ENCODE measurements around the gene GH1. TPM values are rescaled to one million over a fixed set of nuclear protein-coding genes. Genes with fewer than 3 reads are reported as not detected.
"Not testable (repeated sequence)": the region's sequence is repeated elsewhere in the genome, so short reads cannot be mapped to it uniquely, and the experiment has no call there.

Gene GH1
- total RNA-seq, 1 donor from 2014 or later = not detected

- peak; percentile 94 for TF ChIP-seq CTCF (IDR thresholded peaks at IDR 0.05; ENCODE audit: unreplicated experiment)
- H3K27ac Mint-ChIP-seq (ENCODE audit: unreplicated experiment) = no peak overlapping the region
- H3K4me3 Mint-ChIP-seq (ENCODE audit: unreplicated experiment) = no peak overlapping the region
- peaks cover 10% of the 10 kb centered on the region for H3K4me1 Mint-ChIP-seq (ENCODE audit: unreplicated experiment)
- DNase-seq (ENCODE audit: low spot score) = peak; percentile 75
- H3K9me3 Mint-ChIP-seq (ENCODE audit: unreplicated experiment) = no peaks in the 10 kb centered on the region
- peaks cover 3% of the 10 kb centered on the region for H3K27me3 Mint-ChIP-seq (ENCODE audit: unreplicated experiment)
- H3K36me3 Mint-ChIP-seq (ENCODE audit: low read depth, unreplicated experiment) = no peaks in the 10 kb centered on the region
Observed at GRCh38 chr17:63919311-63919723, 678 bp upstream of the GH1 start.

GRCh38 chr17:63918305-63918704, 334 bp downstream of the GH1 start:
- H3K9me3 Mint-ChIP-seq (ENCODE audit: unreplicated experiment) = no peaks in the 10 kb centered on the region
- no peak overlapping the region for H3K27ac Mint-ChIP-seq (ENCODE audit: unreplicated experiment)
- peak; percentile 40 for DNase-seq (ENCODE audit: low spot score)
- H3K36me3 Mint-ChIP-seq (ENCODE audit: low read depth, unreplicated experiment) = no peaks in the 10 kb centered on the region
- no peak overlapping the region for H3K4me3 Mint-ChIP-seq (ENCODE audit: unreplicated experiment)
- H3K27me3 Mint-ChIP-seq (ENCODE audit: unreplicated experiment) = peaks cover 3% of the 10 kb centered on the region
- no peak for TF ChIP-seq CTCF (IDR thresholded peaks at IDR 0.05; ENCODE audit: unreplicated experiment)
- peaks cover 10% of the 10 kb centered on the region for H3K4me1 Mint-ChIP-seq (ENCODE audit: unreplicated experiment)

GRCh38 chr17:63917646-63918045, 993 bp downstream of the GH1 start:
- Mint-ChIP-seq H3K4me3 (ENCODE audit: unreplicated experiment) (no peak overlapping the region), H3K27ac (ENCODE audit: unreplicated experiment) (no peak overlapping the region), H3K27me3 (ENCODE audit: unreplicated experiment) (peaks cover 3% of the 10 kb centered on the region), H3K36me3 (ENCODE audit: low read depth, unreplicated experiment) (no peaks in the 10 kb centered on the region), H3K4me1 (ENCODE audit: unreplicated experiment) (peaks cover 10% of the 10 kb centered on the region), H3K9me3 (ENCODE audit: unreplicated experiment) (no peaks in the 10 kb centered on the region)
- no peak for TF ChIP-seq CTCF (IDR thresholded peaks at IDR 0.05; ENCODE audit: unreplicated experiment)
- DNase-seq (ENCODE audit: low spot score) = no peak

GRCh38 chr17:63917206-63917605, 1.4 kb downstream of the GH1 start:
- H3K9me3 Mint-ChIP-seq (ENCODE audit: unreplicated experiment); H3K36me3 Mint-ChIP-seq (ENCODE audit: low read depth, unreplicated experiment); DNase-seq (ENCODE audit: low spot score); H3K27ac Mint-ChIP-seq (ENCODE audit: unreplicated experiment); H3K4me1 Mint-ChIP-seq (ENCODE audit: unreplicated experiment); H3K4me3 Mint-ChIP-seq (ENCODE audit: unreplicated experiment); H3K27me3 Mint-ChIP-seq (ENCODE audit: unreplicated experiment): not testable (repeated sequence)

- no peaks in the 10 kb centered on the region for H3K36me3 Mint-ChIP-seq (ENCODE audit: low read depth, unreplicated experiment)
- no peak for DNase-seq (ENCODE audit: low spot score)
- peaks cover 3% of the 10 kb centered on the region for H3K27me3 Mint-ChIP-seq (ENCODE audit: unreplicated experiment)
- H3K4me3 Mint-ChIP-seq (ENCODE audit: unreplicated experiment) = no peak overlapping the region
- TF ChIP-seq CTCF (IDR thresholded peaks at IDR 0.05; ENCODE audit: unreplicated experiment) = no peak
- H3K4me1 Mint-ChIP-seq (ENCODE audit: unreplicated experiment) = peaks cover 10% of the 10 kb centered on the region
- no peaks in the 10 kb centered on the region for H3K9me3 Mint-ChIP-seq (ENCODE audit: unreplicated experiment)
- no peak overlapping the region for H3K27ac Mint-ChIP-seq (ENCODE audit: unreplicated experiment)
Observed at GRCh38 chr17:63916566-63917185, 2.0 kb downstream of the GH1 start.

GRCh38 chr17:63915753-63916152, 2.9 kb downstream of the GH1 start:
- DNase-seq (ENCODE audit: low spot score) = not testable (repeated sequence)

More at GRCh38 chr17:63915753-63916152, 2.9 kb downstream of the GH1 start:
- not testable (repeated sequence) for H3K27ac Mint-ChIP-seq (ENCODE audit: unreplicated experiment); H3K4me1 Mint-ChIP-seq (ENCODE audit: unreplicated experiment); H3K27me3 Mint-ChIP-seq (ENCODE audit: unreplicated experiment); H3K36me3 Mint-ChIP-seq (ENCODE audit: low read depth, unreplicated experiment); H3K4me3 Mint-ChIP-seq (ENCODE audit: unreplicated experiment); H3K9me3 Mint-ChIP-seq (ENCODE audit: unreplicated experiment)

All from endothelial cell (in vitro differentiated cells).